HCT116 (cell line): ENCODE measurements around the gene GP1BA.

Experiments
- EGR1 ChIP-seq: IDR thresholded peaks from 2 replicates; pipeline ENCODE4 v1.6.1; 2012; ENCODE audit warnings: low read depth
- ELF1 ChIP-seq: IDR thresholded peaks from 2 replicates; pipeline ENCODE4 v1.6.1; 2012; ENCODE audit warnings: low read depth, borderline replicate concordance
- EZH2 ChIP-seq: fragments of 200-600 bp; sonication (generic); IDR thresholded peaks from 2 replicates; pipeline ENCODE4 v1.6.1; 2017; ENCODE audit warnings: antibody characterized with exemption, mixed run types
- EZH2phosphoT487 ChIP-seq: fragments of 200-600 bp; IDR thresholded peaks from 2 replicates; pipeline ENCODE4 v1.6.1; 2018; ENCODE audit warnings: antibody characterized with exemption, borderline replicate concordance
- POLR2A ChIP-seq: IDR thresholded peaks from 2 replicates; pipeline ENCODE4 v1.7.0; 2011; ENCODE audit warnings: borderline replicate concordance; ENCODE audit not compliant: insufficient read depth, insufficient read length; ENCODE audit errors: extremely low read depth
- POLR2AphosphoS5 ChIP-seq: IDR thresholded peaks from 2 replicates; pipeline ENCODE4 v1.6.1; 2011; ENCODE audit warnings: mild to moderate bottlenecking, low read depth, low read length, moderate library complexity
- YY1 ChIP-seq: IDR thresholded peaks from 2 replicates; pipeline ENCODE4 v1.6.1; 2011; ENCODE audit warnings: low read length, low read depth, moderate library complexity, mild to moderate bottlenecking; ENCODE audit not compliant: insufficient replicate concordance; ENCODE audit errors: extremely low read depth
- TF ChIP-seq, protein P1 (sequence below), 3 experiments: fragments of 200-600 bp in 1 of 3; sonication (generic) in 1 of 3; IDR thresholded peaks in 2 of 3; conservative IDR thresholded peaks in 1 of 3; 2 replicates each; pipeline ENCODE4 v1.5.1; 2012 to 2017; ENCODE audit warnings: low read depth in 2 of 3, low read length in 2 of 3, antibody characterized with exemption in 1 of 3, borderline replicate concordance in 1 of 3, control low read depth in 1 of 3, mild to moderate bottlenecking in 1 of 3, mixed read lengths in 1 of 3, mixed run types in 1 of 3, moderate library complexity in 1 of 3; ENCODE audit not compliant: insufficient read depth in 1 of 3
- TF ChIP-seq, protein P2 (sequence below): IDR thresholded peaks from 2 replicates; pipeline ENCODE4 v1.6.1; 2012; ENCODE audit warnings: low read depth

DNA sequence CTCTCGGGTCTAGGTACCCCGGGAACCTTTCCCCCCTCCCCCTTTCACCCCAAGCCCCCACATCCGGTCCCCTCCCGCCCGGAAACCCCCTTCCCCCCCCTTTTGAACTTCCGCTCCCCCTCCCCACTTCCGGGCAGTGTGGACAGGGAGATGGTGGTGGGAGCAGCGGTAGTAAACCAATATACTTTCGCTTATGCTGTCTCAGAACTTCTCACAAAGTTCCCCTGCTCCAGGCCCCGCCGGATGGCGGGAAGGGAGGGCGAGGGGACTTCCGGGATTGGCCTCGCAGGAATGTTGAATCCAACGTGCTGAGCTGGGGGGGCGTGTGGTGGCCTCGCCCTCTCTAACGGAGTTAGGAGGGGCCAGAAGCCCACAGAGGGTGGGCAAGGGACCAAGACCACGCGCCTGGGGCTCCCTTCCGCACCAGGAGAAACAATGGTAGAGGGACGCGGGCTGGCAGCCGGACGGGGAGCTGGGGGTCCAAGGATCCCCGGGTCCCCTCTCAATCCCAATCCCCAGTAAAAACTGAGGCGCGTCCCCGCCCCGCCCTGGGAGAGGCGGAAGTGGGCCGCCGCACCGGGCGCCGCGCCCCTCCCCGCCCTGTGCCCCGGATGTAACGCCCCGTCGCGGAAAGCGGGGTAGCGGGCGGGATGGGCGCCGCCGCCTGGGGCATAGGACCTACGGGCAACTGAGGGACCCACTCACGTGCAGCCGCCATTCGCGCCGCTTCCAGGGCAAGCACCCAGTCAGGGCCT is 15.5 kb downstream of the GP1BA start:
- TF ChIP-seq EZH2phosphoT487, result no peak
- no peak for TF ChIP-seq POLR2A
- TF ChIP-seq, protein P1, sequence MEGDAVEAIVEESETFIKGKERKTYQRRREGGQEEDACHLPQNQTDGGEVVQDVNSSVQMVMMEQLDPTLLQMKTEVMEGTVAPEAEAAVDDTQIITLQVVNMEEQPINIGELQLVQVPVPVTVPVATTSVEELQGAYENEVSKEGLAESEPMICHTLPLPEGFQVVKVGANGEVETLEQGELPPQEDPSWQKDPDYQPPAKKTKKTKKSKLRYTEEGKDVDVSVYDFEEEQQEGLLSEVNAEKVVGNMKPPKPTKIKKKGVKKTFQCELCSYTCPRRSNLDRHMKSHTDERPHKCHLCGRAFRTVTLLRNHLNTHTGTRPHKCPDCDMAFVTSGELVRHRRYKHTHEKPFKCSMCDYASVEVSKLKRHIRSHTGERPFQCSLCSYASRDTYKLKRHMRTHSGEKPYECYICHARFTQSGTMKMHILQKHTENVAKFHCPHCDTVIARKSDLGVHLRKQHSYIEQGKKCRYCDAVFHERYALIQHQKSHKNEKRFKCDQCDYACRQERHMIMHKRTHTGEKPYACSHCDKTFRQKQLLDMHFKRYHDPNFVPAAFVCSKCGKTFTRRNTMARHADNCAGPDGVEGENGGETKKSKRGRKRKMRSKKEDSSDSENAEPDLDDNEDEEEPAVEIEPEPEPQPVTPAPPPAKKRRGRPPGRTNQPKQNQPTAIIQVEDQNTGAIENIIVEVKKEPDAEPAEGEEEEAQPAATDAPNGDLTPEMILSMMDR (IDR thresholded peaks at IDR 0.05 in 2 of 3, conservative IDR thresholded peaks at IDR 0.05 in 1 of 3; ENCODE audit: borderline replicate concordance in 1 of 3, insufficient read depth in 1 of 3, low read depth in 2 of 3, low read length in 2 of 3), result no peak
- no peak for TF ChIP-seq EZH2
- TF ChIP-seq YY1, result no peak
- no peak; the same call in 1 of the 2 replicates for TF ChIP-seq ELF1
- TF ChIP-seq, protein P2, sequence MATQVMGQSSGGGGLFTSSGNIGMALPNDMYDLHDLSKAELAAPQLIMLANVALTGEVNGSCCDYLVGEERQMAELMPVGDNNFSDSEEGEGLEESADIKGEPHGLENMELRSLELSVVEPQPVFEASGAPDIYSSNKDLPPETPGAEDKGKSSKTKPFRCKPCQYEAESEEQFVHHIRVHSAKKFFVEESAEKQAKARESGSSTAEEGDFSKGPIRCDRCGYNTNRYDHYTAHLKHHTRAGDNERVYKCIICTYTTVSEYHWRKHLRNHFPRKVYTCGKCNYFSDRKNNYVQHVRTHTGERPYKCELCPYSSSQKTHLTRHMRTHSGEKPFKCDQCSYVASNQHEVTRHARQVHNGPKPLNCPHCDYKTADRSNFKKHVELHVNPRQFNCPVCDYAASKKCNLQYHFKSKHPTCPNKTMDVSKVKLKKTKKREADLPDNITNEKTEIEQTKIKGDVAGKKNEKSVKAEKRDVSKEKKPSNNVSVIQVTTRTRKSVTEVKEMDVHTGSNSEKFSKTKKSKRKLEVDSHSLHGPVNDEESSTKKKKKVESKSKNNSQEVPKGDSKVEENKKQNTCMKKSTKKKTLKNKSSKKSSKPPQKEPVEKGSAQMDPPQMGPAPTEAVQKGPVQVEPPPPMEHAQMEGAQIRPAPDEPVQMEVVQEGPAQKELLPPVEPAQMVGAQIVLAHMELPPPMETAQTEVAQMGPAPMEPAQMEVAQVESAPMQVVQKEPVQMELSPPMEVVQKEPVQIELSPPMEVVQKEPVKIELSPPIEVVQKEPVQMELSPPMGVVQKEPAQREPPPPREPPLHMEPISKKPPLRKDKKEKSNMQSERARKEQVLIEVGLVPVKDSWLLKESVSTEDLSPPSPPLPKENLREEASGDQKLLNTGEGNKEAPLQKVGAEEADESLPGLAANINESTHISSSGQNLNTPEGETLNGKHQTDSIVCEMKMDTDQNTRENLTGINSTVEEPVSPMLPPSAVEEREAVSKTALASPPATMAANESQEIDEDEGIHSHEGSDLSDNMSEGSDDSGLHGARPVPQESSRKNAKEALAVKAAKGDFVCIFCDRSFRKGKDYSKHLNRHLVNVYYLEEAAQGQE, result no peak
- TF ChIP-seq EGR1, result no peak; the same call in 1 of the 2 replicates
- TF ChIP-seq POLR2AphosphoS5, result 0 out of 2 replicates have a peak, but pooled peaks have one; percentile 7
